Measurements from ENCODE around the gene ACTMAP. TPM values are rescaled to one million over a fixed set of nuclear protein-coding genes. Genes with fewer than 3 reads are reported as not detected.

ACTMAP gene
- total RNA-seq, 4 donors from 2014 or later = 2.5 to 7.1 (median 4.3) TPM

- peak overlapping the region in 2 of 4 donors; percentile 47 to 72 for H3K27ac ChIP-seq
- TF ChIP-seq POLR2A (IDR thresholded peaks at IDR 0.05) = no peak
- TF ChIP-seq CTCF (IDR thresholded peaks at IDR 0.05) = no peak
- no peak for TF ChIP-seq EP300 (IDR thresholded peaks at IDR 0.05)
- WGBS, 2 donors = 74 to 82% methylated on average over 7 of the region's 7 CpGs
- H3K4me1 ChIP-seq = peaks cover 0 to 22% (median 2%) of the 10 kb centered on the region in 4 donors
- no peak for DNase-seq (ENCODE audit: low spot score in 2 of 2)
- no peak overlapping the region for H3K4me3 ChIP-seq
- H3K27me3 ChIP-seq = no peaks in the 10 kb centered on the region
- no peaks in the 10 kb centered on the region for H3K9me3 ChIP-seq
- peaks cover 0 to 96% (median 8%) of the 10 kb centered on the region in 3 donors for H3K36me3 ChIP-seq
Observed at GRCh38 chr19:40705950-40706619, 44.2 kb downstream of the ACTMAP start.

DNA sequence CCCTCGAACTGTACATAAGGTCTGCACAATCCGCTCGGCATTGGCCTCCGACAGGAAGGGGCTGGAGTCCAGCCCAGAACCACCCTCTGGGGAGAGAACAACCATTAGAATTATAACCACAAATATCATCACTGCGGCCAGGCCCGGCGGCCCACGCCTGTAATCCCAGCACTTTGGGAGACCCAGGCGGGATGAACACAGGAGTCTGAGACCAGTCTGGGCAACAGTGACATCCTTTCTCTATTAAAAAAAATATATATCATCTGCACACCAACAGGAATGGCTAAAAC, 45.0 kb downstream of the ACTMAP start:
- peaks cover 0 to 22% (median 2%) of the 10 kb centered on the region in 4 donors for H3K4me1 ChIP-seq
- DNase-seq (ENCODE audit: low spot score in 2 of 2) = peak; percentile 76 to 81
- WGBS, 2 donors = 78 to 86% methylated on average over 9 of the region's 9 CpGs
- TF ChIP-seq CTCF (IDR thresholded peaks at IDR 0.05) (no peak), POLR2A (IDR thresholded peaks at IDR 0.05) (no peak), EP300 (IDR thresholded peaks at IDR 0.05) (peak in 1 of 2 donors; percentile 43)
- H3K27me3 ChIP-seq = no peaks in the 10 kb centered on the region
- peak overlapping the region in 2 of 4 donors; percentile 47 to 72 for H3K27ac ChIP-seq
- no peak overlapping the region for H3K4me3 ChIP-seq
- no peaks in the 10 kb centered on the region for H3K9me3 ChIP-seq
- peaks cover 0 to 96% (median 7%) of the 10 kb centered on the region in 3 donors for H3K36me3 ChIP-seq

GRCh38 chr19:40704491-40705361, 45.6 kb downstream of the ACTMAP start:
- Histone ChIP-seq H3K4me1 (peaks cover 0 to 22% (median 2%) of the 10 kb centered on the region in 4 donors), H3K36me3 (peaks cover 0 to 96% (median 5%) of the 10 kb centered on the region in 3 donors), H3K4me3 (no peak overlapping the region), H3K27ac (peak overlapping the region in 2 of 4 donors; percentile 47 to 72), H3K27me3 (no peaks in the 10 kb centered on the region), H3K9me3 (no peaks in the 10 kb centered on the region)
- TF ChIP-seq POLR2A (IDR thresholded peaks at IDR 0.05) = no peak
- no peak for TF ChIP-seq CTCF (IDR thresholded peaks at IDR 0.05)
- no peak for TF ChIP-seq EP300 (IDR thresholded peaks at IDR 0.05)
- 83% methylated on average over 18 of the region's 18 CpGs for WGBS, 2 donors
- DNase-seq (ENCODE audit: low spot score in 2 of 2) = no peak

GRCh38 chr19:40703029-40703755, 47.1 kb downstream of the ACTMAP start:
- peak overlapping the region in 2 of 4 donors; percentile 36 to 66 for H3K27ac ChIP-seq
- H3K4me3 ChIP-seq = no peak overlapping the region
- peaks cover 0 to 96% (median 5%) of the 10 kb centered on the region in 3 donors for H3K36me3 ChIP-seq
- DNase-seq (ENCODE audit: low spot score in 2 of 2) = no peak
- no peaks in the 10 kb centered on the region for H3K27me3 ChIP-seq
- TF ChIP-seq POLR2A (IDR thresholded peaks at IDR 0.05) = no peak
- TF ChIP-seq CTCF (IDR thresholded peaks at IDR 0.05) = no peak
- TF ChIP-seq EP300 (IDR thresholded peaks at IDR 0.05) = no peak
- WGBS, 2 donors = 80% methylated on average over 24 of the region's 24 CpGs
- no peaks in the 10 kb centered on the region for H3K9me3 ChIP-seq
- H3K4me1 ChIP-seq = peaks cover 0 to 22% (median 2%) of the 10 kb centered on the region in 4 donors
